ENCODE results near the gene IGSF21.

IGSF21 gene

GRCh38 chr1:18178111-18178510, 70.5 kb downstream of the IGSF21 start:
- DNase-seq (ENCODE audit: low spot score): no peak

DNA sequence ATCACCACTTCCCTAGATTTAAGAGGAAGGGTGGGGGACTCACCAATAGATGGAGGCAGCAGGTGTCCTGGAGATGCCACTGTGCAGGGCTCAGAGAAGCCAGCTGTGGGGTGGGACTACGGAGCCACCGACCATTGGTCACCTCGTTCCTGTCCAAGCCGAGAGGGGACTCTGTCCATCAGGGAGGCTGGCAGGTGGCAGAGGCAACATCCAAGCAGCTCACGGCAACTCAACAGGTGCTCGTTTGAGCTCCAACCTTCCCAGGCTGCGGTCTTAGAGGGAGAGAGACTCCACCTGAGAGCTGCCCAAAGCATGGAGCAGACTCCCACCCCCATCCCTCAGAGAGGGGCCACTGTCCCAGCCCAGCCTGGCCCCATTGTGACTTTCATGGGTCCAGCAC, 71.4 kb downstream of the IGSF21 start:
- DNase-seq (ENCODE audit: low spot score): no peak

- no peak for DNase-seq (ENCODE audit: low spot score)
Measured at GRCh38 chr1:18182398-18183160, 75.0 kb downstream of the IGSF21 start.

- no peak for DNase-seq (ENCODE audit: low spot score)
Measured at GRCh38 chr1:18183533-18183932, 75.9 kb downstream of the IGSF21 start.

GRCh38 chr1:18187054-18187453, 79.5 kb downstream of the IGSF21 start:
- DNase-seq (ENCODE audit: low spot score): no peak

DNA sequence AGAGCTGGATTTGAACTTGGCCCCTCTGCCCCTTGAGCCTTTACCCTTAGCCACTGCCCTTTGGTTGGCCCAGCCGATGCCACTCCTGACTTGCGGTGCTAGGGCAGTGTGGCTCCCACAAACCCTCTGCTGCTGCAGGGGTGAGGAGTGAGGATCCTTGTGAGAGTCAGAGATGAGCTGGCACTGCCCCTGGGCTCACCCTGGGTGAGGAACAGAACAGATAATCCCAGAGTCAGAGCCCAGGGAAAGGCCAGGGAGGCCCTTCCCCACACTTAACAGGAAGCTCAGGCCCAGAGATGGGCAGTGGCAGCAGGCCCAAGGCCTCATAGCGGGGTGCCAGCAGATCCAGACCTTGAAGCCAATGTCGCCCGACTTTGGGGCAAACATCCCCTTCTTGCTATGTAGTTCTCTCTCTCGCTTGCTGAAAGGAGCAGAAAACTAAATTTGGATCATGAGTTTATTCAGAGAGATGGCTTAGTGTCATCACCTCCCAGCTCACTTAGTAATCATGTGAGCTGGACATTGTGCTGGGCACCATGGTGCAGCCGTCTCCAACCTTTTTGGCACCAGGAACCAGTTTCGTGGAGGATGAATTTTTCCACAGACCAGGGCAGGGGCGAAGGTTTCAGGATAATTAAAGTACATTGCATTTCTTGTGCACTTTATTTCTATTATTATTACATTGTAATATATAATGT, 81.4 kb downstream of the IGSF21 start:
- DNase-seq (ENCODE audit: low spot score): no peak

DNA sequence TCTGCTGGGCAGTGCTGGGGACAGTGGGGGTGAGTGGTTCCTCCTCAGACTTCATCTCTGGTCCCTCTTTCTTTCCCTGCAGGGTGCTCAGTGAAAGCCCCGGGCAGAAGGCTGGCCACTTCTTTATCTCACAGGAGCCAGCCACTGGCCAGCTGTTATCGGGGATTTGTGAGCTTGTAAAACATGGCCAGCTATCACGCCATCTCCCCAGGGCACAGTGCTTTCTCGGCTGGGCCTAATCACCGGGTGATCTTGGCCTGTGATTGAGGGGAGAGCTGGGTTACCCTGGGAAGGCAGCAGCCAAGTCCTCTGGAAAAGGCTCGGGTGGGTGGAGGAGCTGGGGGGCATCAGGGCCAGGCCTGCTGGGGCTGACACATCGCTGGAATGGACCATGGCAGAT, 83.0 kb downstream of the IGSF21 start:
- DNase-seq (ENCODE audit: low spot score): no peak

- no peak for DNase-seq (ENCODE audit: low spot score)
Measured at GRCh38 chr1:18191037-18191436, 83.4 kb downstream of the IGSF21 start.

- no peak for DNase-seq (ENCODE audit: low spot score)
Measured at GRCh38 chr1:18191481-18192155, 84.0 kb downstream of the IGSF21 start.

GRCh38 chr1:18192182-18192581, 84.6 kb downstream of the IGSF21 start:
- DNase-seq (ENCODE audit: low spot score): no peak

DNA sequence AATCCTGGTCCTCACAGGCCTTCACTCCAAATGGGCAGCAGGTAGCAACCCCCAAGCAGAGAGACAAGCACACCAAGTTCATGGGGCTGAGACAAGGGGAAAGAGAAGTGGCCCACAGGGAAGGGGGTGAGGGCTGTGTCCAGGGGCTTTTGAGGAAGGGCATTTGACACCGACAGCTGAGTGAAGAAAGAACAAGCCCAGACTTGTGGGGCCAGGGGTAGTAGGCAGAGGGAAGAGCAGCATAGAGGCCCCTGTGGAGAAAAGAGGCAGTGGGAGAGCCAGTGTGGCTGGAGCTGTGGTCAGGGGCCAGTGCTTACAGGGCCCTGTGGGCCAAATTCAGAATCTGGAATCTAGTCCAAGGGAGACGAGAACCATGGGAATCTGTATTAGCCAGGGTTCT, 85.4 kb downstream of the IGSF21 start:
- no peak for DNase-seq (ENCODE audit: low spot score)

- no peak for DNase-seq (ENCODE audit: low spot score)
Measured at GRCh38 chr1:18197299-18197698, 89.7 kb downstream of the IGSF21 start.

- no peak for DNase-seq (ENCODE audit: low spot score)
Measured at GRCh38 chr1:18198260-18198659, 90.7 kb downstream of the IGSF21 start.

DNA sequence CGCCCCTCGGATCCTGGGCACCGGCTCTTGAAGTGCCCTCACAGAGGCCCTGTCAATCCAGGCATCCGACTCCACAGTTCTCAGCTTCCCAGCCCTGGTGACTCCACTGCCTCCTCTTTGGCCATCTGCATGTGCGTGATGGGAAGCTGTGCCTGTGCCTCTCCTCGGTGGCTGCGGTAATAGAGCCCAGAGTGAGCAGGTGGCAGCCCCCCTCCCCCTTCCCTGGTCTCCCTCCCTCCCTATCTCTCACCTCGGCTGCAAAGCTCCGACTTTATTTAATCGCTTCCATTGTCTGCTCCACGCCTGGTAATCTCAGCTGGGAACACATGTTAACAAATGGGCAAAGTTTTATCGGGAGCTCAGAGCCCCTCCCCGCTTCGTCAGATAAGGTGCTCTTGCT, 91.9 kb downstream of the IGSF21 start:
- no peak for DNase-seq (ENCODE audit: low spot score)

DNA sequence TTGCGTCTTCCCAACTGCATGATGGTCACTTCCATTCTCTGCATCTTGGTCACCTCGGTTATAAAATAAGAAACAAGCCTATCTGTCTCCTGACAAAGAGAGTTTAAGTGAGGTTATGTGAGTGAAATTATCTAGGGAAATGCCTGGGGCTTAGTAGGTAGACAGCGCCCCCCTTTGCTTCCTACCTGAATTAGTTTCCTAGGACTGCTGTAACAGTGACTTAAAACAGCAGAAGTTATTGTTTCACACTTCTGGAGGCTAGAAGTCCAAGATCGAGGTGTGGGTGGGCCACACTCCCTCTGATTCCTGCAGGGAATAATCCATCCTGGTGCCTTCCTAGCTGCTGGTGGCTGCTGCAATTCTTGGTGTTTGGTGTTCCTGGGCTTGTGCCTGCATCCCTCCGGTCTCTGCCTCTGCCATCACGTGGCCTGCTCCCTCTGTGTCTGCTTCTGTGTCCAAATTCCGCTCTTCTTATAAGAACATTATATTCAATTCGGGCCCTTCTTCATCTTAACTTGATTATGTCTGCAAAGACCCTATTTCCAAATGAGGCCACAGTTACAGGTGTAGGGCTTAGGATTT, 92.6 kb downstream of the IGSF21 start:
- no peak for DNase-seq (ENCODE audit: low spot score)

GRCh38 chr1:18200918-18201317, 93.3 kb downstream of the IGSF21 start:
- DNase-seq (ENCODE audit: low spot score): no peak

- DNase-seq (ENCODE audit: low spot score): no peak
Measured at GRCh38 chr1:18201997-18202719, 94.6 kb downstream of the IGSF21 start.

- DNase-seq (ENCODE audit: low spot score): no peak
Measured at GRCh38 chr1:18203645-18204044, 96.0 kb downstream of the IGSF21 start.

- no peak for DNase-seq (ENCODE audit: low spot score)
Measured at GRCh38 chr1:18204575-18204974, 97.0 kb downstream of the IGSF21 start.

GRCh38 chr1:18205319-18205718, 97.7 kb downstream of the IGSF21 start:
- DNase-seq (ENCODE audit: low spot score): no peak

- no peak for DNase-seq (ENCODE audit: low spot score)
Measured at GRCh38 chr1:18211764-18212163, 104.2 kb downstream of the IGSF21 start.

- DNase-seq (ENCODE audit: low spot score): peak; percentile 39
Measured at GRCh38 chr1:18217398-18218043, 109.9 kb downstream of the IGSF21 start.
